ENCODE measurements around the gene GABRA4. TPM values are rescaled to one million over a fixed set of nuclear protein-coding genes. Genes with fewer than 3 reads are reported as not detected.
A peak's percentile ranks its signal among the peaks of the same experiment; 100 is the strongest.

Gene GABRA4
- total RNA-seq, 2 experiments from 2014 or later = not detected

GRCh38 chr4:47002580-47002979 lies 9.2 kb upstream of the GABRA4 start:
- peaks cover 19% of the 10 kb centered on the region for H3K27me3 Mint-ChIP-seq
- H3K4me3 Mint-ChIP-seq = no peak overlapping the region
- DNase-seq (no peak), ATAC-seq (no peak)
- no peaks in the 10 kb centered on the region for H3K9me3 Mint-ChIP-seq (ENCODE audit: low read depth)
- no peak overlapping the region for H3K27ac Mint-ChIP-seq
- CTCF ChIA-PET = interaction anchor here (0.6 kb wide), 1 partner anchor 120 kb away, joined by 3 read pairs; no protein-coding TSS in a partner anchor
- H3K36me3 Mint-ChIP-seq = no peaks in the 10 kb centered on the region
- H3K4me1 Mint-ChIP-seq = no peaks in the 10 kb centered on the region

GRCh38 chr4:47000406-47000805 lies 7.0 kb upstream of the GABRA4 start:
- ATAC-seq (no peak), DNase-seq (no peak)
- Mint-ChIP-seq H3K9me3 (ENCODE audit: low read depth) (no peaks in the 10 kb centered on the region), H3K27ac (no peak overlapping the region), H3K4me3 (no peak overlapping the region), H3K4me1 (no peaks in the 10 kb centered on the region), H3K27me3 (peaks cover 34% of the 10 kb centered on the region), H3K36me3 (no peaks in the 10 kb centered on the region)
- CTCF ChIA-PET = interaction anchor here (0.8 kb wide), 1 partner anchor 12 kb away, joined by 3 read pairs; no protein-coding TSS in a partner anchor

GRCh38 chr4:46999566-46999965 lies 6.2 kb upstream of the GABRA4 start:
- CTCF ChIA-PET = no interaction called here
- Mint-ChIP-seq H3K9me3 (ENCODE audit: low read depth) (no peaks in the 10 kb centered on the region), H3K27ac (no peak overlapping the region), H3K4me3 (no peak overlapping the region), H3K36me3 (no peaks in the 10 kb centered on the region), H3K27me3 (peaks cover 40% of the 10 kb centered on the region), H3K4me1 (no peaks in the 10 kb centered on the region)
- no peak for DNase-seq
- ATAC-seq = no peak

- no peak for ATAC-seq
Observed at GRCh38 chr4:46994007-46994405, 625 bp upstream of the GABRA4 start.

GRCh38 chr4:46992338-46992737 lies 1.0 kb downstream of the GABRA4 start:
- Mint-ChIP-seq H3K36me3 (no peaks in the 10 kb centered on the region), H3K4me3 (no peak overlapping the region), H3K27me3 (peaks cover 63% of the 10 kb centered on the region), H3K27ac (no peak overlapping the region), H3K4me1 (peaks cover 11% of the 10 kb centered on the region), H3K9me3 (ENCODE audit: low read depth) (no peaks in the 10 kb centered on the region)
- CTCF ChIA-PET = no interaction called here
- ATAC-seq = no peak
- DNase-seq = no peak

More at GRCh38 chr4:46994007-46994405, 625 bp upstream of the GABRA4 start:
- Mint-ChIP-seq H3K9me3 (ENCODE audit: low read depth) (no peaks in the 10 kb centered on the region), H3K27ac (no peak overlapping the region), H3K36me3 (no peaks in the 10 kb centered on the region), H3K27me3 (peaks cover 62% of the 10 kb centered on the region), H3K4me1 (peaks cover 11% of the 10 kb centered on the region), H3K4me3 (peak overlapping the region; percentile 26)
- no peak for DNase-seq
- CTCF ChIA-PET = no interaction called here

- Mint-ChIP-seq H3K27me3 (peaks cover 26% of the 10 kb centered on the region), H3K9me3 (ENCODE audit: low read depth) (no peaks in the 10 kb centered on the region), H3K36me3 (no peaks in the 10 kb centered on the region), H3K4me3 (no peak overlapping the region), H3K4me1 (no peaks in the 10 kb centered on the region), H3K27ac (no peak overlapping the region)
- CTCF ChIA-PET = no interaction called here
- ATAC-seq = no peak
- no peak for DNase-seq
Observed at GRCh38 chr4:46986922-46987638, 6.3 kb downstream of the GABRA4 start.

- Mint-ChIP-seq H3K9me3 (ENCODE audit: low read depth) (no peaks in the 10 kb centered on the region), H3K27ac (no peak overlapping the region), H3K36me3 (no peaks in the 10 kb centered on the region), H3K4me3 (no peak overlapping the region), H3K4me1 (no peaks in the 10 kb centered on the region), H3K27me3 (peaks cover 12% of the 10 kb centered on the region)
- no peak for DNase-seq
- CTCF ChIA-PET = no interaction called here
- no peak for ATAC-seq
Observed at GRCh38 chr4:46984781-46985180, 8.6 kb downstream of the GABRA4 start.

- CTCF ChIA-PET = interaction anchor here (0.7 kb wide), 1 partner anchor 196 kb away, joined by 3 read pairs; no protein-coding TSS in a partner anchor
- no peak for DNase-seq
Observed at GRCh38 chr4:46980851-46981250, 12.5 kb downstream of the GABRA4 start.

GRCh38 chr4:46979726-46980125 lies 13.7 kb downstream of the GABRA4 start:
- peaks cover 9% of the 10 kb centered on the region for H3K27me3 Mint-ChIP-seq
- DNase-seq (no peak), ATAC-seq (no peak)
- no peaks in the 10 kb centered on the region for H3K4me1 Mint-ChIP-seq
- CTCF ChIA-PET = no interaction called here
- no peak overlapping the region for H3K27ac Mint-ChIP-seq
- H3K4me3 Mint-ChIP-seq = no peak overlapping the region
- no peaks in the 10 kb centered on the region for H3K36me3 Mint-ChIP-seq
- H3K9me3 Mint-ChIP-seq (ENCODE audit: low read depth) = no peaks in the 10 kb centered on the region

More at GRCh38 chr4:46980851-46981250, 12.5 kb downstream of the GABRA4 start:
- no peaks in the 10 kb centered on the region for H3K9me3 Mint-ChIP-seq (ENCODE audit: low read depth)
- peaks cover 4% of the 10 kb centered on the region for H3K27me3 Mint-ChIP-seq
- H3K4me3 Mint-ChIP-seq = no peak overlapping the region
- no peak overlapping the region for H3K27ac Mint-ChIP-seq
- no peaks in the 10 kb centered on the region for H3K4me1 Mint-ChIP-seq
- no peaks in the 10 kb centered on the region for H3K36me3 Mint-ChIP-seq
- ATAC-seq = no peak

- peaks cover 7% of the 10 kb centered on the region for H3K27me3 Mint-ChIP-seq
Observed at GRCh38 chr4:46979283-46979682, 14.1 kb downstream of the GABRA4 start.

GRCh38 chr4:46977245-46977644 lies 16.1 kb downstream of the GABRA4 start:
- DNase-seq (no peak), ATAC-seq (no peak)
- peaks cover 7% of the 10 kb centered on the region for H3K27me3 Mint-ChIP-seq
- H3K9me3 Mint-ChIP-seq (ENCODE audit: low read depth) = no peaks in the 10 kb centered on the region
- H3K27ac Mint-ChIP-seq = no peak overlapping the region
- H3K36me3 Mint-ChIP-seq = no peaks in the 10 kb centered on the region
- H3K4me3 Mint-ChIP-seq = no peak overlapping the region
- CTCF ChIA-PET = interaction anchor here (1.2 kb wide), 1 partner anchor 13 kb away, joined by 3 read pairs; no protein-coding TSS in a partner anchor
- no peaks in the 10 kb centered on the region for H3K4me1 Mint-ChIP-seq

More at GRCh38 chr4:46979283-46979682, 14.1 kb downstream of the GABRA4 start:
- Mint-ChIP-seq H3K27ac (no peak overlapping the region), H3K4me1 (no peaks in the 10 kb centered on the region), H3K4me3 (no peak overlapping the region), H3K36me3 (no peaks in the 10 kb centered on the region), H3K9me3 (ENCODE audit: low read depth) (no peaks in the 10 kb centered on the region)
- DNase-seq (no peak), ATAC-seq (no peak)
- CTCF ChIA-PET = no interaction called here

- Mint-ChIP-seq H3K4me1 (no peaks in the 10 kb centered on the region), H3K4me3 (no peak overlapping the region), H3K27ac (no peak overlapping the region), H3K36me3 (no peaks in the 10 kb centered on the region), H3K9me3 (ENCODE audit: low read depth) (no peaks in the 10 kb centered on the region), H3K27me3 (peaks cover 7% of the 10 kb centered on the region)
- DNase-seq = no peak
- no peak for ATAC-seq
- CTCF ChIA-PET = interaction anchor here (0.9 to 1.2 kb wide), 2 partner anchors 12 to 20 kb away, joined by 3 read pairs; no protein-coding TSS in a partner anchor
Observed at GRCh38 chr4:46975812-46976553, 17.4 kb downstream of the GABRA4 start.

GRCh38 chr4:46974891-46975543 lies 18.4 kb downstream of the GABRA4 start:
- H3K4me3 Mint-ChIP-seq = no peak overlapping the region
- CTCF ChIA-PET = no interaction called here
- no peaks in the 10 kb centered on the region for H3K4me1 Mint-ChIP-seq
- no peak for ATAC-seq
- no peak overlapping the region for H3K27ac Mint-ChIP-seq
- H3K9me3 Mint-ChIP-seq (ENCODE audit: low read depth) = no peaks in the 10 kb centered on the region
- H3K36me3 Mint-ChIP-seq = no peaks in the 10 kb centered on the region
- DNase-seq = no peak
- H3K27me3 Mint-ChIP-seq = peaks cover 9% of the 10 kb centered on the region

All from activated CD8-positive, alpha-beta memory T cell treated with anti-CD3 and anti-CD28 coated beads, Interleukin-2, amount 10 ng/mL, durations not matched to agents 7 days and 5 days (primary cell).